ENCODE results near the gene MIA2. TPM values are rescaled to one million over a fixed set of nuclear protein-coding genes. Genes with fewer than 3 reads are reported as not detected.

The MIA2 gene
- total RNA-seq, 1 experiment from 2014 or later: 15.0 TPM

GRCh38 chr14:39265806-39266524 lies 32.2 kb downstream of the MIA2 start:
- Histone ChIP-seq H2BK120ac (ENCODE audit: low read depth, low read length, poor library complexity, severe bottlenecking) (no peak overlapping the region), H3K18ac (ENCODE audit: insufficient read length, low read depth, low read length) (peak overlapping the region; percentile 5), H3K14ac (ENCODE audit: insufficient read depth, low read length) (no peak overlapping the region), H3K79me1 (ENCODE audit: insufficient read depth, low read depth, low read length, poor library complexity, severe bottlenecking) (no peaks in the 10 kb centered on the region), H3K79me2 (ENCODE audit: insufficient read depth, low read length) (peaks cover 7% of the 10 kb centered on the region; the same call in 1 of the 2 replicates), H2BK5ac (ENCODE audit: insufficient read length, low read length) (no peak overlapping the region), H3K4me1 (ENCODE audit: insufficient read depth, low read length) (peaks cover 4% of the 10 kb centered on the region; the same call in 1 of the 2 replicates), H2AFZ (ENCODE audit: low read length) (peak overlapping the region; percentile 2), H2BK12ac (ENCODE audit: insufficient read length, low read depth, low read length) (no peak overlapping the region), H3K23me2 (ENCODE audit: insufficient read length, low read depth, low read length, poor library complexity, severe bottlenecking) (peaks cover 4% of the 10 kb centered on the region), H3T11ph (ENCODE audit: low read length) (no peak overlapping the region), H3K4ac (ENCODE audit: low read depth, low read length) (no peak overlapping the region), H2BK15ac (ENCODE audit: low read depth, low read length) (no peak overlapping the region), H3K4me2 (ENCODE audit: insufficient read depth, insufficient read length, low read length) (peak overlapping the region; percentile 65), H3K9ac (ENCODE audit: extremely low read depth, insufficient read length, low read length) (peak overlapping the region; percentile 39), H2BK20ac (ENCODE audit: low read depth, low read length, poor library complexity, severe bottlenecking) (no peak overlapping the region), H4K5ac (ENCODE audit: insufficient read length, low read depth, low read length) (no peak overlapping the region), H3K56ac (ENCODE audit: insufficient read length, low read depth, low read length) (no peak overlapping the region), H3K23ac (ENCODE audit: insufficient read length, low read depth, low read length) (no peak overlapping the region), H3K9me3 (ENCODE audit: control insufficient read depth, low read depth, low read length) (no peaks in the 10 kb centered on the region), H4K91ac (ENCODE audit: insufficient read length, low read depth, low read length) (no peak overlapping the region), H4K8ac (replicated peaks; ENCODE audit: insufficient read length, low read depth, low read length) (no peak overlapping the region), H4K20me1 (ENCODE audit: control insufficient read depth, insufficient read depth, insufficient read length) (no peaks in the 10 kb centered on the region), H3K27ac (ENCODE audit: insufficient read length, low read depth, low read length) (no peak overlapping the region), H2AK5ac (ENCODE audit: insufficient read length, low read length) (no peak overlapping the region), H3K27me3 (ENCODE audit: insufficient read depth, low read length) (no peaks in the 10 kb centered on the region)
- Mint-ChIP-seq H3K36me3 (ENCODE audit: insufficient read depth in 1 of 3, low read depth in 3 of 3) (peaks cover 2 to 7% (median 5%) of the 10 kb centered on the region in 3 experiments; a peak in 5 of 7 replicates), H3K27me3 (ENCODE audit: low read depth) (peaks cover 2% of the 10 kb centered on the region; the same call in 1 of the 2 replicates), H3K4me3 (peak overlapping the region; percentile 87 to 93), H3K4me1 (peaks cover 19 to 21% of the 10 kb centered on the region in 2 experiments), H3K9me3 (peaks cover 8 to 12% of the 10 kb centered on the region in 2 experiments), H3K27ac (peak overlapping the region; percentile 28 to 87 (median 48); a peak in 4 of 7 replicates)
- DNase-seq: no peak
- no peak for TF ChIP-seq CTCF (conservative IDR thresholded peaks at IDR 0.05)
- WGBS (ENCODE audit: extremely low coverage, insufficient read length, low lambda C conversion rate): no CpG with 5 or more reads among the region's 14 CpGs
